ENCODE measurements around the gene RASGEF1C.

Gene RASGEF1C

GRCh38 chr5:180119031-180119902 is 89.7 kb downstream of the RASGEF1C start:
- DNase-seq (ENCODE audit: low read depth in 2 of 2), result no peak

GRCh38 chr5:180118391-180118791 is 90.6 kb downstream of the RASGEF1C start:
- no peak for DNase-seq (ENCODE audit: low read depth in 2 of 2)

- no peak for DNase-seq (ENCODE audit: low read depth in 2 of 2)
Observed at GRCh38 chr5:180117000-180117725, 91.8 kb downstream of the RASGEF1C start.

- DNase-seq (ENCODE audit: low read depth in 2 of 2), result no peak
Observed at GRCh38 chr5:180116077-180116999, 92.7 kb downstream of the RASGEF1C start.

GRCh38 chr5:180115326-180116076 is 93.5 kb downstream of the RASGEF1C start:
- DNase-seq (ENCODE audit: low read depth in 2 of 2), result no peak

GRCh38 chr5:180114304-180115003 is 94.6 kb downstream of the RASGEF1C start:
- no peak for DNase-seq (ENCODE audit: low read depth in 2 of 2)

- no peak for DNase-seq (ENCODE audit: low read depth in 2 of 2)
Observed at GRCh38 chr5:180113660-180114303, 95.2 kb downstream of the RASGEF1C start.

- DNase-seq (ENCODE audit: low read depth in 2 of 2), result no peak
Observed at GRCh38 chr5:180112181-180112861, 96.7 kb downstream of the RASGEF1C start.

GRCh38 chr5:180111273-180112002 is 97.6 kb downstream of the RASGEF1C start:
- no peak for DNase-seq (ENCODE audit: low read depth in 2 of 2)

- DNase-seq (ENCODE audit: low read depth in 2 of 2), result no peak
Observed at GRCh38 chr5:180109920-180110319, 99.1 kb downstream of the RASGEF1C start.

GRCh38 chr5:180107005-180107404 is 102.0 kb downstream of the RASGEF1C start:
- no peak for DNase-seq (ENCODE audit: low read depth in 2 of 2)

GRCh38 chr5:180105827-180106312 is 103.1 kb downstream of the RASGEF1C start:
- no peak for DNase-seq (ENCODE audit: low read depth in 2 of 2)

GRCh38 chr5:180104168-180104530 is 104.9 kb downstream of the RASGEF1C start:
- DNase-seq (ENCODE audit: low read depth in 2 of 2), result no peak

- no peak for DNase-seq (ENCODE audit: low read depth in 2 of 2)
Observed at GRCh38 chr5:180103487-180104167, 105.4 kb downstream of the RASGEF1C start.

GRCh38 chr5:180102636-180103035 is 106.4 kb downstream of the RASGEF1C start:
- no peak for DNase-seq (ENCODE audit: low read depth in 2 of 2)

GRCh38 chr5:180101451-180102105 is 107.4 kb downstream of the RASGEF1C start:
- no peak for DNase-seq (ENCODE audit: low read depth in 2 of 2)

- no peak for DNase-seq (ENCODE audit: low read depth in 2 of 2)
Observed at GRCh38 chr5:180100621-180101450, 108.2 kb downstream of the RASGEF1C start.

Measured in stimulated activated CD4-positive, alpha-beta T cell treated with anti-CD3 and anti-CD28 coated beads, Interleukin-12 subunit alpha, Interleukin-12 subunit beta, amount 100 ng/mL, for 24 hours (primary cell).